ENCODE measurements around the gene ALX3. TPM values are rescaled to one million over a fixed set of nuclear protein-coding genes. Genes with fewer than 3 reads are reported as not detected.

Gene ALX3
- total RNA-seq, 3 donors from 2014 or later = 0.44 to 0.80 (median 0.66) TPM

DNA sequence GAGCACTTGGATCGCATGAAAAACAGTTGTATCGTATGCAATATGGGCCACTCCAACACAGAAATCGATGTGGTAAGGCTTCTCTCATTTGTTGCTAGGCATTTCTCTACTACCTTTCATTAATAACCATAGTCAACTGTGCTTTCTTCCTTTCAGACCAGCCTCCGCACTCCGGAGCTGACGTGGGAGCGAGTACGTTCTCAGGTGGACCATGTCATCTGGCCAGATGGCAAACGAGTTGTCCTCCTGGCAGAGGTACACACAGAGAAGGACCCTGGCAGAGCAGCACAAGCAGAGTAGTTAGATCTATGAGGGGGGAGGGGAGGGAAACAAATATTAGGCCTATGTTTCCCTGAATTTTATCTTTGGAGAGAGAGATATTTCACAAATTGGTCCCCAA, 52.1 kb downstream of the ALX3 start:
- Histone ChIP-seq H3K4me3 (no peak overlapping the region), H3K27ac (no peak overlapping the region), H3K36me3 (peaks cover 14% of the 10 kb centered on the region), H3K4me1 (no peaks in the 10 kb centered on the region), H3K9me3 (no peaks in the 10 kb centered on the region), H3K27me3 (no peaks in the 10 kb centered on the region)
- DNase-seq (ENCODE audit: low spot score in 2 of 2) = no peak
- intact Hi-C loops (cut with DNase I; ENCODE audit: low total_unique reads) = no loop called here
- TF ChIP-seq CTCF (IDR thresholded peaks at IDR 0.05) (no peak), POLR2A (IDR thresholded peaks at IDR 0.05) (no peak), POLR2AphosphoS5 (IDR thresholded peaks at IDR 0.05) (no peak)

DNA sequence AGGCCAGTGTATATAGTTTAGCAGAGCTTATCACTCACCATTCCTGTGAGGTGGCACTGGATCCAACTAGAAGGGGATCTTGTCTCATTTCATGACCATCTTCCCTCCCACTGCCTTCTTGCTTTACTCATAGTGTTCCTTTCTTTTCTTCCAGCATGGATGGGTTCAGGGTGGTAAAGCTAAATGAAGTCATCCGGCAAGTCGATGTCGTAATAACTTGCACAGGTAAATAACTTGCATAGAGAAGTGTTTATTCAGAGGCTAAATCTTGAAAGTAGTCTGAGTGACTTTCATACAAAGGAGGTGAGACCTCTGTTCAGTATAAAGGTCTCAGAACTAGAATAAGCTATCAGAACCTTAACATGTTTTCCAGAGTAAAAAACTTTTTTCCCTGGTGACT, 52.7 kb downstream of the ALX3 start:
- H3K27ac ChIP-seq = no peak overlapping the region
- no peaks in the 10 kb centered on the region for H3K27me3 ChIP-seq
- DNase-seq (ENCODE audit: low spot score in 2 of 2) = no peak
- H3K9me3 ChIP-seq = no peaks in the 10 kb centered on the region
- intact Hi-C loops (cut with DNase I; ENCODE audit: low total_unique reads) = no loop called here
- no peak for TF ChIP-seq CTCF (IDR thresholded peaks at IDR 0.05)
- no peak for TF ChIP-seq POLR2A (IDR thresholded peaks at IDR 0.05)
- no peak for TF ChIP-seq POLR2AphosphoS5 (IDR thresholded peaks at IDR 0.05)
- H3K4me3 ChIP-seq = no peak overlapping the region
- peaks cover 14% of the 10 kb centered on the region for H3K36me3 ChIP-seq
- no peaks in the 10 kb centered on the region for H3K4me1 ChIP-seq

DNA sequence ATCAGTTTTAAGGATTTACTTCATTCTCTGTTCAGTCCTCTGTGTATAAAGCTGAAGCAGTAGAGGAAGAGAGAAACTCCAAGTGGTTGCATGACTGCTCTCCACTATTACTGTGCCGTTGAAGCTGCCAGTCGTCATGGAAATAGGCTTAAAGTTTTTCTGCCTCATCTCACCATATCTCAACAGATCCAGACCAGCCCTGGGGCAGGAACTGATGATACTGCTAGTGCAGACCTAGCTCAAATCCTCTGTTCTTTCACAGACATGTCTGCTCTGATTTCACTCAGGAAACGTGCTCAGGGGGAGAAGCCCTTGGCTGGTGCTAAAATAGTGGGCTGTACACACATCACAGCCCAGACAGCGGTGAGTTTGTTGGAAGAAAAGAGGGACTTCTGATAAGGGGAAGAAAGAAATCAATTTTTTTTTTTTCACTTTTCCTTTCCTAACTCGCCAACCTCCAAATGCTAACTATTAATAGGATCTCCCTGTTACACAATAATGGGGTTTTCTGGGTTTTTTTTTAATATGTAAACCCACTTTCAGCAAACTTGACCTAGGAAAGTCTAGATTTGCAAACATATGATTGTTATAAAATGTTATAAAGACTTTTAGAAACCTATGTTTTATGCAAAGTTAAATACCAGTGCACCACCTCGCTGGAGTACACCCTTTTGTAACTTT, 58.2 kb downstream of the ALX3 start:
- intact Hi-C loops (cut with DNase I; ENCODE audit: low total_unique reads) = no loop called here
- Histone ChIP-seq H3K4me3 (no peak overlapping the region), H3K27me3 (no peaks in the 10 kb centered on the region), H3K4me1 (no peaks in the 10 kb centered on the region), H3K9me3 (no peaks in the 10 kb centered on the region), H3K36me3 (peaks cover 20% of the 10 kb centered on the region), H3K27ac (no peak overlapping the region)
- TF ChIP-seq POLR2AphosphoS5 (IDR thresholded peaks at IDR 0.05) = no peak
- no peak for TF ChIP-seq CTCF (IDR thresholded peaks at IDR 0.05)
- no peak for DNase-seq (ENCODE audit: low spot score in 2 of 2)

DNA sequence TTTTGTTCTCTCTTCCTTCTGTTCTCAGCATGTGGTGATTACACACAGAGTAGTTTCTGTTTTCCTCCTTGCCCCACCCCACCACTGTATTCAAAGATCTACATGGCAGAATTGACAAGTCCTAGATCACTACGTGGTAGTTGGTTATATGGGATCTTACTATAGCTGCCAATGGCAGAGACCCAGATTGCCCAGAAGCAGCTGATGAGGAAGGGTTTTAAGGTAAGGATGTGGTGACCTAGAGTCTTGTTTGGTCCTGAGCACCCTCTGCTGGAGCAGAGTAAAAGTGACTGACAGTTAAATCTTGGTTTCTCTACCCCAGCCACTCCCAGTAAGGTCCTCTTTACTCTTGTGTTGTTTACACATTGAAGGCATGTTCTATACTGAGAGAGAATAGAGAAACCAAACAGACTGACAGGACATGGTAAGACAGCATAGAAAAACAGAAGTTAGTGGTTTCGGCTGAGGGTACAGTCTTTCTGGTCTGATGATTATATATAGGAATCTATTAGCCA, 58.9 kb downstream of the ALX3 start:
- Histone ChIP-seq H3K4me3 (no peak overlapping the region), H3K27ac (no peak overlapping the region), H3K27me3 (no peaks in the 10 kb centered on the region), H3K9me3 (no peaks in the 10 kb centered on the region), H3K36me3 (peaks cover 16% of the 10 kb centered on the region), H3K4me1 (no peaks in the 10 kb centered on the region)
- no peak for TF ChIP-seq POLR2AphosphoS5 (IDR thresholded peaks at IDR 0.05)
- TF ChIP-seq POLR2A (IDR thresholded peaks at IDR 0.05) = no peak
- TF ChIP-seq CTCF (IDR thresholded peaks at IDR 0.05) = peak in 2 of 3 donors; percentile 32 to 51
- no peak for DNase-seq (ENCODE audit: low spot score in 2 of 2)
- intact Hi-C loops (cut with DNase I; ENCODE audit: low total_unique reads) = no loop called here

Other genes with a start within 250 kb of the ALX3 start
- 10 to 100 TPM; 28.2 to 54.7 (median 54.4) TPM for gene CSF1, start 159.8 kb downstream of the ALX3 start, total RNA-seq
- 10 to 100 TPM; 67.7 to 75.1 (median 73.8) TPM for gene AHCYL1, start 85.9 kb downstream of the ALX3 start, total RNA-seq
- 10 to 100 TPM; 35.7 to 59.0 (median 56.6) TPM for gene STRIP1, start 36.0 kb downstream of the ALX3 start, total RNA-seq
- 1 to 10 TPM in 1 of 3 donors, under 1 TPM in 2; 0.29 to 1.6 (median 0.96) TPM for gene UBL4B, start 41.8 kb upstream of the ALX3 start, total RNA-seq
- under 1 TPM; under 0.01 to 0.29 (median under 0.01) TPM for gene SLC6A17, start 79.8 kb upstream of the ALX3 start, total RNA-seq
- gene KCNC4, start 139.6 kb upstream of the ALX3 start, total RNA-seq = 10 to 100 TPM in 1 of 3 donors, 1 to 10 TPM in 2; 3.8 to 12.6 (median 5.2) TPM